HG02588 (cell line): Measurements from ENCODE around the gene EGFL7.

Experiments used
- ATAC-seq: cut with Tn5 transposase; IDR thresholded peaks from one replicate; pipeline ENCODE4 v1.9.1; 2021; ENCODE audit warnings: mild to moderate bottlenecking, moderate library complexity; ENCODE audit not compliant: unreplicated experiment

The EGFL7 gene

DNA sequence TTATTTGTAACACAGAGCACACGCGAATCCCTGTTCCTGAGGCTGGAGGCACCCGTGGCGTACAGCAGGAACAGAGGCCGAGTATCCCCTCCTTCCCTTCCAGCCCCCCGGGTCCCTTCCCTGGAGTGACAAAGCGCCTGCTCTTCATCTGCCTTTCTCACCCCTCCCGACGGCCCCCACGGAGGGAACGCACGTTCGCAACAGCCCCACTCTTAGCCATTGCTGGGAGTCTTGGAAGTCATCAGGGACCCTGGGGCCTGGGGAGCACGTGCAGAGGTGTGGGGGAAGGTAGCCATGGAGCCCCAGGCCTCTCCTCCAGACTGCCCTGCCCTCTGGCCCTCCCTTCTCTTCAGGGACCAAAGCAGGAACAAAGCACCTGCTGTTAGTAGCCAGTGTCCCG lies 22.1 kb downstream of the EGFL7 start:
- no peak for ATAC-seq

DNA sequence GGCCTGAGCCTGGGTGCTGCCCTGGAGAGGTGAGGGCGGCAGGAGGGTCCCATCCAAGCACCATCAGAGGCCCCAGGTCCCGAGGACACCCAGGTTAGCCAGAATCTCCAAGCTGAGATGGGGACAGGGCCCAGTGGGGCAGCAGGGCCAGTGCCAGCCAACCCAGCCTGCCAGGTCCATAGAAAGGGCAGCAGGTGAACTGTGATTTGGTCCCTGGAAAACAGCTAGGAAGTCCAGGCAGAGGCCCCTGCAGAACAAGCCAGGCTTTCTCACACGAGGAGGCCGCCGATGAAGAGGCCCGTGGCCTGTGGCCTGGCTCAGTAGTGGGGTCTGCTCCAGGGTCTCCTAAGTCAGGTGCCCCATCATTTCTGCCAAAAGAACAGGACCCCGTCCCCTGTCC lies 22.5 kb downstream of the EGFL7 start:
- ATAC-seq, result no peak

DNA sequence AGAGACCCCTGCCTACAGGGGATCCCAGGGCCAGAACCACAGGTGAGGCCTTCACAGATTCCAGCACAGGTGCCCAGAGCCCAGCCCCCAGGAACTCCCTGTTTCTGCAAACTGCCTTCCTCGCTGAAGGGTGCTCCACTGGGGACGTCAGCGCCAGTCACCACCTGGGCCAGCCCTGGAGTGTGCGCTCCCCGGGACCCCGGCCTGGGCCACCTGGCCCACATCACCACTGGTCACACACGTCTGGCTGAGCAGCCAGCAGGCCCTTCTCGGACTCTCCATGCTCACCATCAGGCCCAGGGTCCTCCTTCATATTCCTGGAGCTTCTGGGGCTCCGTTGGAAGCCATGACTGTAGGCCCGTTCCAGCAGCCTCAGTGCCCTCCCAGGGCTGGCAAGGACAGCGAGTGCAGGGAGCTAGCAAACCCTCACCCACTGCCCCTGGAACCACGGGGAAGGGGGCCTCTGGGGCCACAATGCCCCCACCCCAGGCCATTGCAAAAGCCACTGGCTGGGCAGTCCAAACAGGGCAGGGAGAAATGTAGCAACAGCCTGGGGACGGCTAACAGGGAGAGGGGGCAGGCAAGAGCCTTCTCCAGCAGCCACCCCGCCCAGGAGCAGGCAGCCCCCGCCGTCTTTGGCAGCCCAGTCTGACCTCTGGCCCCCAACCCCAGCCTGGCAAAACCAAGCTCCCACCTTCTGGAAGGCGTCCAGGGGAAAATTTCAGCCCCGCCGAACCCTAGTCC lies 23.2 kb downstream of the EGFL7 start:
- no peak for ATAC-seq

DNA sequence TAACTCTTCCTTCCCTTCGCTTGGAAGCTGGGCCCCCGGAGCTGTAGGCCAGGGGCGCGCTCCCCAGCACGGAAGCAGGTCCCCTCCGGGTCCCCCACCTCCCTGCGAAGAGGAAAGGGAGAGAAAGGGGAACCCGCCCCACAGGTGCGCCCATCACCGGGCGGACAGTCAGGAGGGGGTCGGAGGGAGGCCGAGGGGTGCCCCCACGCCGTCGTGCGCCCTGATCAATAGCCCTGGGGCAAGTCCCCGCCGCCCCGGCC lies 23.7 kb downstream of the EGFL7 start:
- no peak for ATAC-seq

DNA sequence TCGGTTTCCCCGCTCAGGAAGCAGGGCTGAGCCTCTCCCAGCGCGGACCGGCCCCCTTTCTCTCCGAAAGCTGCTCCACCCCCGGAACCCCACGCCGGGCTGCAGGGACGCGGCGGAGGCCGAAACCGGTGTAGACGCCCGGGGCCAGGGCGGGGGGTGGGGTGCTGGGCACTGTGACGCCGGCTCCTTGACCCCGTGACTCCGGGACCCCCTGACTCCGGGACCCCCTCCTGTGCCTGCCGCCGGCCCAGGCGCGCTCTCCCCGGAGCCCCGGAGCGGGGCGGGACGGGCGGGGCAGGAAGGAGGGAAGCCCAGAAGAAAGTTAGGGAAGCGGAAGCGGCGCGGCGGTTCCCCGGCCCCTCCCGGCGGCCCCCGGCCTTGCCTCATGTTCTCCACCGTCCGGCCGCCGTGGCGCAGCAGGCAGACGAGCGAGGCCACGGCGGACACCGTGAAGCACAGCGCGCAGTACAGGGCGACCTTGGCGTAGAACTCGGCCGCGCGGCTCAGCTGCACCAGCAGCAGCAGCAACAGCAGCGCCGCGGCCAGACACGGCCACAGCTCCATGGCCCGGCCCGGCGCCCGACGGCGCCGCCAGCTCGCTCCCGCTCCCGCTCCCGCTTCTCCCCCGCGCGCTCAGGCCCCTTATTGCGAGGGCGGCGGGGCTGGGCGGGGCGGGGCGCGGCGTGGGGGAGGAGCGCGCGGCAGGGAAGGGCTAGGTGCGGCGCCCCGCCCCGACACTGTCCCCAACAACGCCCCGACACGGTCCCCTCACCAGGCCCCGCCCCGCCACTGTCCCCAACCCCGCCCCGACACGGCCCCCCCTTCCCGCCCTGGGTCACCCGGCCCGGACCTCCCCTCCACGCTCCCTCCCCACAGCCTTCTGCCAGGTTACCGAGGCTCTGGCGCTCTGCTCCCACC lies 24.3 kb downstream of the EGFL7 start, which contains the start of gene AGPAT2:
AGPAT2 (minus strand) TSS at position 664 of the 918 bp plus-strand sequence; CDS start at position 564, 100 bp downstream.
- peak; percentile 51 for ATAC-seq

DNA sequence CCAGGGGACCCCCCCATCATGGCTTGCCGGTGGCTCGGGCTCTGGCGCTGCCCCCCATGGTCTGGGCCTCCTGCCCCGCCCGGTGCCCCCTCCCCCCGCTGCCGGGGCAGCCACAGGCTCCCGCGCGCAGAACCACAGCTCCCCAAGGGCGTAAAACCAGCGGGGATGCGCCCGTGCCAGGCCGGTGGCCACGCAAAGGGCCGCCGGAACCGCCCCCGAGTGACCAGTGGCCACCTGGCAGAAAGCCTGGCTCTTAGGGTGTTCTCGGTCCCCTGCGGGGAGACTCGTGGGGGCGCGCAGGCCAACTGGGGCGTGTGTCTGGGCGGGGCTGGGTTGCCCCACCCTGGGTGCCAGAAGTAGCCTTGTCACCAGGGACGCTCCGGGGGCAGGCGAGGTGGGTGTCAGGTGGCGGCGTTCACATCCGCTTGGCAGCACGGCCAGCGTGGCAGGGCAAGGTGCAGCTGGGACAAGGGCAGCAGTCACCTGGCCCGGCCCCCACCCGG lies 25.1 kb downstream of the EGFL7 start:
- ATAC-seq, result no peak

DNA sequence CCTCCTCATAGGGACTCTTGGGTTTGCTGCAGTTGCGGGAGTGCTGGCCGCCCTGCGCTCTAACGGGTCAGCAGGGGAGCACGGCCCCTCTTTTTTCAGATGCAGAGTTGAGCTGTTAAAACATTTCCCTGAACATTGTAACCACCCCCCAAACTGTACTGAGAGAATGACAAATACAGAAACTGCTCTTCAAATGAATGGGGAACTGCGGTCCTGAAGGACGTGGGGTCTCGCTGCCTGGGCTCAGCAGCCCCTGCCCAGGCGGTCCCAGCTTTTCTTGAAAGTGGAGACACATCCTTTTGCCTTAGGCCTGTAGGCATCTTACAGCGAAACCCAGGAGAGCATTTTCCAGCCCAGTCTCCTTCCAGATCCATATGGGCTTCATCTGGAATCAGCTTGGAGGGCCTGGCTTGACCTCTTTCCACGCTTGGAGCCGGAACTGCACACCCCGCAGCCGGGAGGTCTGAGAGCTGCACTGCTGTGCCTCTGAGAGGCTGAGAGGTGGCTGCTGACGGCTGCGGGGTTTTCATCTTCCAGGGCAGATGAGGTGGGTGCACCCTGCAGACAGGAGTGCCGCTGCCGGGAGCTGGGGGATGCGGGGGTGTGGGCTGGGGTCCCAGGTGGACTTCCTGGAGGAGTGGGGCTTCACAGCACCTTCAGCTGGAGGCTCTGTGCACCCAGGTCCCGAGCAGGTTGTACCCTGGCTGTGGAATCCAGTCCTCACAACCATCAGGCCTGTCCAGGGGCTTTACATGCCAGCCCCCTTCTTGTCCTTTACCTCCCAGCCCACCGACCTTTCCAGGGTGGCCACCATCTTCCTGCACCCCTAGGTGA lies 25.8 kb downstream of the EGFL7 start:
- ATAC-seq, result no peak

DNA sequence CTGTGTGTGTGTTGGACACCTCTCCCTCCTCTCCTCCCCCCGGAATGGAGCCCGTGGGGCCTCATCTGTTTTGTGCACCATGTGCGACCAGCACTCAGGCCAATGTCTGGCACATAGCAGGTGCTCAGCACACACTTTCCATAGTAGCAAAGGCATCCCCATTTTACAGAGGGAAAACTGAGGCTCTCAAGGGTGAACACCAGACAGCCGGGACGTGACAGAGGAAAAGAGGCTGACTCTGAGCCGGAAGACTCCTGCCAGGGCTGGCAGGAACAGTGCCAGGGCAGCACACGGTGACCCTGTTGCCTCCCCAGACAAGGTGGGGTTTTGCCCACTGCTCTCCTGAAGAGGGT lies 26.4 kb downstream of the EGFL7 start:
- ATAC-seq, result no peak

DNA sequence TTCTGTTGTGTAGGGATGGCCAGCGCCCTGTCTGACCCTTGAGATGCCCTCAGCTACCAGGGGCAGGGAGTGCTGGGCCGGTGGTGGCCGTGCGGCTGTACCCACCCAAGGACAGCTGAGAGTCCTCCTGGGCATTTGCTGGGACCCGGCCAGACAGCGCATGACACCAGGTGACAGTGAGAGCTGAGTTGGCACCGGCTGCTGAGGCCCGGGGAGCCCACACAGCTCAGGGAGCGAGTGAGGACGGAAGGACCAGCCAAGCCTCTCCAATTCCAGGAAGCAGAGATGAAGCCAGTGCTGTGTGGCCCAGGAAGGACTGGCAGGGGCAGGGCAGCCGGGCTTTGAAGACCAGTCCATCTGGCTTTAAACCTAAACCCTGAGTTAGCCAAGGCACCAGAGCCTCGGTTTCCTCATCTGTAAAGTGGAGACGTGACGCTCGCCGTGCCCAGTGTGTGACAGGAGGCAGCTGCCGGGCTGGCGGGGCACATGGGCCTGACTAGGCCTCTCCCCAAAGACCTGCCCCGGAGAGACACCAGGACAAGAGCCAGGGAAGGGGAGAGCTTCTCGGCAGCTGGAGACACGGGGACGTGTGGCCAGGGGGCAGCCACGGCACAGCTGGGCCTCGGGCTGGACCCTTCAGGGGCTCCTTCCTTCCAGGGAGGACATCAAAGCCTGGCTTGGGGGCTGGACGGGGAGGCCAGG lies 27.5 kb downstream of the EGFL7 start:
- no peak for ATAC-seq

DNA sequence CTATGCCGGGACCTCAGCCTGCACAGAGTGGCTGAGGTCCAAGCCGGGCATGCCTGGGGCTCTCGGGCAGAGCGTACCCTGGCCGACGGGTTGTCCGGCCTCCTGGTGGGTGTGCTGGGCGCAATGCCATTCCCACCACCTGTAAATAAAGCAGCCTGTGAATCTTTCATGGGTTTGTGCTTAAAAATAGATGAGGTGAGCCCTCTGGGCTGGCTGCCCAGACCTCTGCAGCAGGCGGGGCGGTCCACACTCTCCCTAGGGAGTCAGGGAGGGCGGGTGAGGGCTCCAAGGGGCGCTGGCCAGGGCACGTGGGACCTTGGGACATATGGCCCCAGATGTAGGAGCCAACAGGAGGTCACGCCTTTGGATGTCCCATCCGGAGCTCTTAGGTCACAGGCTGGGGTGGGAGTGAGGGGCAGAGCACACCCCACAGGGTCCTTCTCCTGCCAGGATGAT lies 28.1 kb downstream of the EGFL7 start:
- no peak for ATAC-seq

DNA sequence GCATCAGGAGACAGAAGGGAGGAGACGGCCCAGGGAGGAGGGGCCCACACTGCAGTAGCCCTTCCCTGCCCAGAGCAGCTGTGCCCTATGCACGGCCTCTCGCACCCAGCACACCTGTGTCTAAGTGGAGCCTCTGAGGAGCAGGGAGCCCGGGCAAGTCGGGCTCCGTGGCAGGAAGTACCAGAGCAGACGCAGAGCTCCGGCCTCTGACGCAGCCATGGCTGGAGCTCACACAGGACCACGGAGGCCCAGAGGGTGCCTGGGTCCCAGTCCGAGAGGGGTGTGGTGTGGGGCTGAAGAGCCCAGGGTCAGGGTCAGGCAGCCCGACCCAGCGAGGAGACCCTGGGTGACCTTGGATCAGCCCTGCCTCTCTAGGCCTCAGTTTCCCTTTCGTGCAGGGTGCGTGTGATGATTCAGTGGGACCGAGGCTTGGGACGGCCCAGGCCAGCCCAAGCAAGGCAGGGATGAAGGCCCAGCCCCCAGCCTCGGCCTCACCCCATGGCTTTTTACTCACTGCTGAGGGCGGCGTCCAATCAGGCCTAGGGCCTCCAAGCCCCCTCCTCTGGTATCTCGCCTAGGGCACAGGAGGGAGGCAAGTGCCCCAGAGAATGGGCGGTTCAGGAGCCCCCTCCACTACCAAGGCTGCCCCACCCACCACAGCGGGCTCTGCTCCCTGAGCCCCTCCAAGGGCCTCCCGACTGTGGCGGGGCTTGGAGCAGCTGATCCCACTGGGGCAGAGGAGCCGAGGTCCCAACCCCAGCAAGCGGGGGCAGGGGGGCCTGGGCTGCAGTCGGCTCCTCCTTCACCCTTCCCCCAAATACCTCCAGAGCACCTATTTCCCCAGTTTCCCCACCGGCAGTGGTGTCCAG lies 28.8 kb downstream of the EGFL7 start:
- no peak for ATAC-seq

DNA sequence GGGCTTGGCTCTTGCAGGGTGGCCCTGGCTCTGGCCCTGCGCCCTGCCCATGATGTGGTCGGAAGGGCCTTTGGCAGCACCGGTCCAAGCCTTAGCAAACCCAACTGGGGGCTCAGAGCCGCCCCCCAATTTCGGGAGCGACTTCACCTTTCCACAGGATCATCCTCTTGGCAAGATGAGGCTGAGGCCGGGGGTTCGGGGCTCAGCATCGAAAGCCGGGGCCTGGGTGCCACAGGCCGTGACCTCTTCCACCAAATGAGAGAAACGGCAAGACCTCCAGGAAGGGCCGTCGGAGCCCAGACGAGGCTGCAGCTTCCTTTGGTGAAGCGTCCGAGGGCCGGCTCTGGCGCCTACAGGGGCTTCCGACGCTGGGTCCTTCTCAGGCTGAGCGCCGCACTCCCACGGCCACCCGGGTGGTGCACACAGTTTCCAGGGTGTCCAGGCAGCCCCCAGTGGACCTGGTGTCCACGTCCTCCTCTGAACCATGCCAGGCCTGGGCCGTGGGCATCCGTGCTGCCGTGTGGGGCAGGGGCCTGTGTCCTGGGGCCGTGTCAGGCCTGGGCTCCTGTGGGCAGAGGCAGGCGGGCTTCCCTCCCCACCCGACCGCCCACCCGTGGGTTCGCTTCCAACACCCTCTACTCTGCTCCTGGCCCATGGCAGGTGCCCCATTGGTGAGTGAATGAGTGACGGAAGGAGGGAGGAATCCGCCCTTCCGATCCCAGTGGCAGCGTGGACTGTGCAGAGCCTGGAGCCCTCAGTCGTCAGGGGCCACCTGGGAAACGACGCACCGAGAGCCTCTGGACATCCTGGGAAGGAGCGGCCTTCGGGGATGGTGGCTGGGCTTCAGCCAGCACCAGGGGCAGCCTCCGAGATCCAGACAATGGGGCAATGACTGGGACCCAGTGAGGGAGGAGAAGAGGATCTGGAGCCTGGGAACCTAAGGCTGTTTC lies 29.7 kb downstream of the EGFL7 start:
- no peak for ATAC-seq

DNA sequence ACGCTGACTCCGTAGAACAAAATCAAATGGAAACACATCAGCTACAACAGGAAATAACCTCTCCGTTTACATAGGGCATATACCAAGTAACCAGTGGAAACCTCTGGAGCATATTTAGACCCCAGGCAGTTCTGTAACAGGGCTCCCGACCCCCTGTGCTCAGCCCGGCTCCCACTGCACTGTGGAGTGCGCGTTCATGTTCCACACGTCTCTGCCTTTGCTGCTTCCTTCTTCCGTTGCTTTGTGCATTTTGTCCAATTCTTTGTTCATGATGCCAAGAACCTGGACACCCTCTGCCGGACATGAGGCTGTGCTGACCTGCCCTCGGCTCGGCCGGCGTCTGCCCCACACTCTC lies 30.4 kb downstream of the EGFL7 start:
- no peak for ATAC-seq

DNA sequence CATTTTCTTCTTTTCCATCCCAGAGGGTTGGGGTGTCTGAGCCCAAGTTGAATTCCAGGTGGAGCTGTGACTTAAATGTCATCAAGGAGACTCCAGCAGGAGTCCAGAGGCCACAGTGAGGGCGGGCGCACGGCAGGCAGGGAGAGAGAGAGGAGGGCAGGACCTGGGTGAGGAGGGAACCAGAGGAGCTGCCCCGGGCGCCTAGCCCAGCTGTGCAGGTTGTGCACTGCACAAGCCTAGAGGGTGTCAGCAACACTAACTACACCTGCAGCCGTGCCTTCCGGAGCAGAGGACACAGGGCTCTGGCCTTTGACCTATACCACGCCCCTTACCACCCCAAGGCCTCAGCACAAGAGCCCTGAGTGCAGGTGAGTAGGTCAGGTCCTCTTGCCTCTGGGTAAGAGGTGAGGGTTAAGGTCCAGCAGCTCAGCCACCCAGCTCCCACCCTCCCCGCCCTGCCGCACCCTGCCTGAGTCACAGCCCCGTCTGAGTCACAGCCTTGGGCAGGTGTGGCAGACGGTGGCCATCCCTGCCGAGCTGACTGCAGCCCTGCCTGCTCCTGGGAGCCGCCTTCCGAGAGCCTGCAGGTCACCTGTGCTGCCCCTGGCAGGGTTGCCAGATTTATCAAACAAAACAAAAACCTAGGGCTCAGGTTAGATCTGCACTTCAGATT lies 30.9 kb downstream of the EGFL7 start:
- ATAC-seq, result no peak

DNA sequence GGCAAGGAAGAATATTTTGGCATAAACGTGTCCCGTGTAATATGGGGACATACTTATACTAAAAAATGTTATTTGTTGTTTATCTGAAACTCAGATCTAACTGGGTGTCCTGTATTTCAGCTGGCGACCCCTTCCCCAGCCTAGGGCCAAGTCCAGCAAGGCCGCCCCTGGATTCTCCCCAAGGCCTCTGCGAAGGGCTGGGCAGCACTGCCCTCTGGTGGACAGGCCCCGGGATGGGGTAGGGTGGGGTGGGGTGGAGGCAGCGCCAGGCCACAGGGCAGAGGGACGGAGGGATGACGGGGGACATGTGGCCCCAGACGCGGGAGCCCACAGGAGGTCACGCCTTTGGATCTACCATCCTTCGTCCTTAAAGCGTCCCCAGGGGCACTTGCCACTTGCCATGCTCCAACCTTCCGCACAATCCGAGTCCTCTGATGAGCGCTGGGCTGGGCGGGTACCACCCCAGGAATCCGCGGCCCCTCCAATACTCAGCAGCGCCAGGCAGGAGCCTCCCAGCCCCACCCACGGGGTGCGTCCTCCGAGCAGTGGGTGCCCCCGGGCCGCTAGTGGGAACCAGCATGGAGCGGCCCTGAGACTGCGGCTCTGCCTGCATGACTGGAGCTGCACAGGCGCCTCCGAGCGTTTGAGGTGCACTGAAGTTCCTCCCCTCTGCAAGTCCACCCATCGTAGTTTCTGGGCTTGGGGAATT lies 31.6 kb downstream of the EGFL7 start:
- no peak for ATAC-seq

DNA sequence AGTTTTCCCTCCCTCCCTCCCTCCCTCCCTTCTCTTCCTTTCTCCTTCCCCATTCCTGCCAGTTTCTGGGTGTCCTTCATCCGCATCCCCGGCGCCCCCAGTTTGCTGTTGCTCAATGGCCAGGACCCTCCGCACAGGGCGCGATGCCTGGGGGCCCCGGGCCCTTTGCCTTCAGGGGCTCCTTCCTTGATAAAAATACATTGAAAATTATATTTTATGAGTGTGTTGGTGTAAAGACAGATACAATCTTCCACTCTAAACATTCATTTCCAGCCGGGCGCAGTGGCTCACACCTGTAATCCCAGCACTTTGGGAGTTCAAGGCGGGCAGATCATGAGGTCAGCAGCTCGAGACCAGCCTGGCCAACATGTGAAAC lies 32.1 kb downstream of the EGFL7 start:
- no peak for ATAC-seq

DNA sequence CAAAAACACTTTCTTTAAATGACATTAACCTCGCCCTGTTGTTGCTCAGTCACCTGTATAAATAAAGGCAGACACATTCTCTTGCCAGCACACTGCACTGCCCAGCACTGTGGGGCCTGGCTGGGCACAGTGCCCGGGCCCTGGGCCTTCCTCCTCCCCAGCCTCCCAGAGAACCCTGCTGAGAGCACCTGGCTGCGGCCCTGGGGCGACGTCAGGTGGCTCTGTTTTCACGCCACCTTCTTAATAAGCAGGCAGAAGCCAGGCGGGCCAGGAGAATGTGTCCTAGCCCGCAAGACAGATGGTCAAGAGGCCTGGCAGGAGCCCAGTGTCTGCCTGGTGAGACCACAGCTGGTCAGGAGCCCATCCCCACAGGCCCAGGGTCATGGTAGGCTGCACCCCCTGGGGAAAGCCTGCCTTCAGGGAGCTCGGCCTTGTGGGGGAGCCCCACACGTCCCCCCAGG lies 32.7 kb downstream of the EGFL7 start:
- ATAC-seq, result no peak
